HG03575 (cell line): ENCODE measurements around the gene CLDN5.
A peak's percentile ranks its signal among the peaks of the same experiment; 100 is the strongest.

ENCODE experiments used
- ATAC-seq: cut with Tn5 transposase; IDR thresholded peaks from one replicate; pipeline ENCODE4 v1.9.1; 2021; ENCODE audit not compliant: unreplicated experiment, insufficient number of reproducible peaks, low FRiP score; ENCODE audit errors: extremely low read depth

Gene CLDN5

GRCh38 chr22:19492504-19493174, 31.6 kb downstream of the CLDN5 start:
- ATAC-seq, result no peak

GRCh38 chr22:19490628-19491230, 33.5 kb downstream of the CLDN5 start:
- ATAC-seq, result no peak

- no peak for ATAC-seq
Observed at GRCh38 chr22:19488884-19489843, 35.0 kb downstream of the CLDN5 start.

- no peak for ATAC-seq
Observed at GRCh38 chr22:19488285-19488684, 35.9 kb downstream of the CLDN5 start.

- ATAC-seq, result no peak
Observed at GRCh38 chr22:19483481-19484244, 40.5 kb downstream of the CLDN5 start.

- no peak for ATAC-seq
Observed at GRCh38 chr22:19482297-19482696, 41.9 kb downstream of the CLDN5 start.

- no peak for ATAC-seq
Observed at GRCh38 chr22:19480789-19481188, 43.4 kb downstream of the CLDN5 start.

GRCh38 chr22:19480173-19480568, 44.0 kb downstream of the CLDN5 start:
- no peak for ATAC-seq

GRCh38 chr22:19479355-19480172, 44.6 kb downstream of the CLDN5 start, which contains the start of gene CDC45:
Gene CDC45 (plus strand): TSS chr22:19479920. CDS start chr22:19479969, 49 bp downstream.
- peak; percentile 55 for ATAC-seq

- peak; percentile 6 for ATAC-seq
Observed at GRCh38 chr22:19478901-19479354, 45.3 kb downstream of the CLDN5 start, which contains the start of gene UFD1. Gene UFD1 (minus strand): TSS chr22:19479193. CDS start chr22:19479085, 108 bp downstream.

GRCh38 chr22:19478045-19478900, 45.9 kb downstream of the CLDN5 start:
- no peak for ATAC-seq

GRCh38 chr22:19477321-19478044, 46.7 kb downstream of the CLDN5 start:
- no peak for ATAC-seq

- ATAC-seq, result no peak
Observed at GRCh38 chr22:19476023-19476422, 48.2 kb downstream of the CLDN5 start.

GRCh38 chr22:19473578-19473977, 50.6 kb downstream of the CLDN5 start:
- ATAC-seq, result no peak
